Fibroblast of peridontal ligament (primary cell): ENCODE results near the gene MT1H.
"Not testable (repeated sequence)": the region's sequence is repeated elsewhere in the genome, so short reads cannot be mapped to it uniquely, and the experiment has no call there.

Source experiments
- DNase-seq: peaks from one replicate; pipeline ENCODE4 v3.0.0-alpha.2; 2010; ENCODE audit errors: extremely low read depth

Gene MT1H

DNA sequence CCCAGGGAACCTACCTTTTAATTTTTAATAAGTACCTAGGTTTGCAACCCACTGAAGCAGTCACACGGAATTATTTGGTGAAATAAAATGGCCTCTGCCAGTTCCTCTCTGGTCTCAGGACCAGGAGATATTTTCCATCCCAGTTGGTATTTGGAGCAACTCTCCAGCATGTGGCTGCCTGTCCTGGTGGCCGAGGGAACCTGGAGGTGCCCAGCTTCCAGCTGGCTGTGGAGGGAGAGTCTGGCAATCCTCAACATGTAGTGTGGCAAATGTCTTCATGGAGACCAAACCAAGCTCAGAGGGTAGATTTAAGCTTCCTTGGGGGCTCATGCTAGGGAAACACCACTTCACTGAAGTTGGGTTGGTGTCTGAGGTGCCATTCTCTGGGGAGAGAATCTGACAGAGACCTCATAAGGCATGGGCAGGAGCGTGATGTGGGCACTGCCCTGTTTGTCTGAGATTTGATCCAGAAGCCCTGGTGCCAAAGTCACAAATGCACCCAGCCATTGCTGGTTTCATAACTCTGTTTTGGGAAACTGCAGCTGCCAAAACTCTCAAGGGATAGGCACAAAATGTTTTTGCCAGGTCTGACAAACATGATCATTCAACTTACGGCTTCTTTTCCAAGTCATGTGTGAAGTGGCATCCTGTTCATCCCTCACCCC is 15.4 kb downstream of the MT1H start:
- DNase-seq, result no peak

DNA sequence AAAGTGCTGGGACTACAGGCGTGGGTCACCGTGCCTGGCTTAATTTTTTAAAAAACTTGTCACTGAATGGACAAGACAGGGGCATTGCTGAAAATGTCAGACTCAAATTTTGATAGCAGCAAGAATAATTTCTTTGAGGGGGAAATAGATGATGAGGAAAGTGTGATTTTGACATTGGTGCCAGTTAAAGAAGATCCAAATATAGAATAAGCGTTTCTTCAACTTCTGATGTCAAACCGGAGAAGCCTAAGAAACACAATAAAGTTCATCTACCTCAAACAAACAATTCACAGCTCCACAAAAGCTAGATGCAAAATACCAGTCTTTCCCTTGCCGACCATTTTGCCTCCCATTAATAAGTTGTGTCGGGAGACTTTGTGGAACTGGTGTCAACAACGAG is 17.1 kb downstream of the MT1H start:
- no peak for DNase-seq

DNA sequence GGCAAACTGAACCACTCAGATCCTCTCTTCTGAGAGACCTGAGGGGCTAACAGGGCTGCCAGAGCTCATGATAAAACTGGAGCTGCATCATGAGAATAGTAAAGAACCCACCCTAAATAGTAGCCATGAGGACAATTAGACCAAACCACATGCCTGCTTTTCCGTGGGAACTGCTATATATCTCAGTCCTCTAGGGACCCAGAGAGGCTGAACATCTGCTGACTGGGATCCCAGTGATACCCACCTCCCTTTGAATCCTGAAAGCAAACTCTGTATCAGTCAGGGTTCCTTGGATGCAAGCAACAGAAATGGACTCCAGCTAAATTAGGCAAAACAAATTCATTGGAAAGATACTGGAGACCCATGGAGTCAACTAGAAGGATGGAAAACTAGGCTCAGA is 19.1 kb downstream of the MT1H start:
- no peak for DNase-seq

DNA sequence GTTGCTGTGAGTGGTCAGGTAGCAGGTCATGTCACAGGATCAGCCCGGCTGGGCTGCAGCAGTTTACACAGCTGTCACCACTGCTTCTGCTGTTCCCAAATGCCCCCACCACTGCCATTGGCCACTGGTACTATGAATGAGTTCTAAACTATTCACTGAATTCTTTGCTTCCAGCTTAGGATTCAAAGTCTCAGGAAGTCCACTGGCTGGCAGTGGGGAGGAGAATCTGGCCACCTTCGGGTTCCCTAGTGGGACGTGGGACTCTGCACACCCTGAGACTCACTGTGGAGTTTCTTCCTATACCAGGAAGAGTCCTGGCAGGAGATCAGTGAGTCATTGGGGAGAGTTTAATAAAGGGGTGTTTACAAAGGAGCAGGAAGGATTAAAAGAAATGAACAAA is 19.6 kb downstream of the MT1H start:
- no peak for DNase-seq

DNA sequence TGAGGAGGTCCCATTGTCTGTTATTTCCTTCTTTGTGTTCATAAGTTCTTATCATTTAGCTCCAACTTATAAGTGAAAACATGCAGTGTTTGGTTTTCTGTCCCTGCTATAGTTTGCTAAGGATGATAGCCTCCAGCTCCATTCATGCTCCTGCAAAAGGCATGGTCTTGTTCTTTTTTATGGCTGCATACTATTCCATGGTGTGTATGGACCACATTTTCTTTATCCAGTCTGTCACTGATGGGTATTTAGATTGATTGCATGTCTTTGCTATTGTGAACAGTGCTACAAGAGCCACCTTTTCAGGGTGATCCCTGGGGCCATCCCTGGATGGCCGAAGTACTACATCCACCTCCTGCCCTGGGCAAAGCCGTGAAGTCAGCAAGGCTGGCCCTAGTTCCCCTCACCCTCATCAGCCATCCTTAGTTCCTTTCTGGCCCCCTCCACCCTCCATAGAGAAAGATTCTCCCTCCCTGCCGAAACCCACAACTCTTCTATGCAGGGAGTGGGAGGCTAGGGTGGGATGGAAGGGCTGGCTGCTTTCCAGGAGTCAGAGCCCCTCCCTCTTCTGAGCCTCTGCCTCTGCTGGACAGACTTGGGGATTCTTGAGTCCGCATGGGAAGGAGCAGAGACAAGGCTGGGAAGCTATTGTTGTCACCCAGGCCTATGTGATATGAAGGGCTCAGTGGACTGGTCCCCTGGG is 21.0 kb downstream of the MT1H start:
- no peak for DNase-seq

DNA sequence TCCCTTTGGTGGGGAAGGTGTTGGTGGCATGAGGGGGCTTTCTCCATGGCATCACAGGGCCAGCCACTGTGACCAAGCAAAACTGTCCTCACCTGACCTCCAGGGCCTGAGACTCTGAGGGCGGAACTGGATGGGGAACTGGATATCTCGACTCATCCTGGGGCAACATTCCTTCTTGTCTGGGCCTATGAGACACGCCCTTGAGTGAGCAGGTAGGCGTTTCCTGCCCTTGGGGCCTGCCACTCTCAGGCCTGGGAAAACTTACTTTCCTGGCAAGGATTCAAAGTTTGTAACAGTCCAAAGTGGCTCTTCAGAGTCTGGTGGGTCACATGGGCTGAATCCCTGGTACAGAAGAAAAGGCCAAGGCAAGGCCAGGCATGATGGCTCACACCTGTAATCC is 22.3 kb downstream of the MT1H start:
- no peak for DNase-seq

DNA sequence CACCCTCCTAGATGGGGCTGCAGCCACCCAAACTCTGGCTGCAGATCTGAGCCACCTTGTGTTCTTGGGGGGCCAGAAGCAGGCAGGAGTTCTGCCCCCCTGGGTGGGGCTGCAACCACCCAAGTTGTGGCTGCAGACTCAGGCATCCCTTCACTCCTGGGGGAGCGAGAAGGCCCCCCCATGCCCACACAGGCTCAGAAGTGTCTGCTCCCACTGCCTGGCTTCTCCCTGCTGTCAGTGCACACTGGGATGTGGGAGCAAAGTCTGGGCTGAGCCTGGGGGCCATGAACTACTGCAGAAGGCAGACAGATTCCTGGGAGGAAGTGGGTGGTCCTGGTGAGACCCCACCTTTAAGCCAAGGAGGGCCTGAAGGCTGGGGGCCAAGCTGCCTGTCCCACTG is 25.6 kb downstream of the MT1H start:
- no peak for DNase-seq

DNA sequence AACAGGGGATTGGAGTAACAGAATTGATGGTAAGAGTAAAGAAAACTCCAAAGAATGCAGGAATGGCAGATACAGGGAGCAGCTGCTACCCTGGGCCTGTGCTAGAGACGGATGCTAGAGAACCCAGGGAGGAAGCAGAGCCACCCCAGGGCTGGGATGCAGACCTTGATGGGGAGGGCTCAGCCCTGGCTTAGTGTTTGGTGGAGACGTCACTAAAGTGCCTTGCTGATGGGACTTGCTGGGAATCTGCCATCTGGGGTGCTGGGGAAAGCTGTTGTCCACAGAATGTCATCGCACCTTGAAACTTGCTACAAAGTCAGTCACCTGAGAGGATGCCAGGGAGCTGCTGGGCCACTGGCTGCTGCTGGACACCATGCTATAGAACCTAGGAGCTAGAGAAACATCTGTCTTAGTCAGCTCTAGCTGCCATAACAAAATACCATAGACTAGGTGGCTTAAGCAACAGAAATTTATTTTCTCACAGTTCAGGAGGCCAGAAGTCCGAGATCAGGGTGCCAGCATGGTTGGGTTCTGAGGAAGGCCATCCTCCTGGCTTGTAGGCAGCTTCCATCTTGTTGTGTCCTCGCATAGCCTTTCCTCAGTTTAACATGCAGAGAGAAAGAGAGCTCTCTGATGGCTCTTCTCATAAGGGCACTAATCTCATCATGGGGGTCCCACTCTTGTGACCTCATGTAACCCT is 28.0 kb downstream of the MT1H start:
- no peak for DNase-seq

DNA sequence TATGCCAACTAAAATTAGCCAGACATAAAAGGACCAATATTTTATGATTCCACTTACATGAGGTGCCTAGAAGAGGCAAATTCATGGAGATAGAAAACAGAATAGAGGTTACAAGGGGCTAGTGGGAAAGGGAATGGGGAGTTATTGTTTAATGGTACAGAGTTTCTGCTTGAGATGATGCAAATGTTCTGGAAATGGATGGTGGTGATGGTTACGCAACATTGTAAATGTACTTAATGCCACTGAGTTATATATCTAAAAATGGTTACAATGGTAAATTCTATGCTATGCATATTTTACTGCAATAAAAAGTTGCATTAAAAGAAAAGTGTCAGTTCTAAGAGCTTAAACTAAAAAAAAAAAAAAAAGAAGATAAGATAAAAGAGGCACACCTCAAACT is 30.6 kb downstream of the MT1H start:
- DNase-seq, result no peak

DNA sequence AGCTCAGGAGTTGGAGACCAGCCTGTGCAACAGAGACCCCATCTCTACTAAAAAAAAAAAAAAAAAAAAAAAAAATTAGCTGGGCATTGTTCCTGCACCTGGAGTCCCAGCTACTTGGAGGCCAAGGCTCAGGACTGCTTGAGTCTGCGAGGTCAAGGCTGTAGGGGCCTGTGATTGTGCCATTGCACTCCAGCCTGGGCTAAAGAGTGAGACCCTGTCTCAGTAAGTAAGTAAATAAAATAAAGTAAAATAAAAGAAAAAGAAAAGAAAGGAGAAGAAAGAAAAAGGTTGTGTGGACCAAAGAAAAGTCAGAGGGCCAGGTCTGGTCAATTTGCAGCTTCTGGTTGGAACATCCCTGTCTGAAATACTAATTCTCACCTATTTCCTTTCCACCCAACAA is 31.0 kb downstream of the MT1H start:
- no peak for DNase-seq

DNA sequence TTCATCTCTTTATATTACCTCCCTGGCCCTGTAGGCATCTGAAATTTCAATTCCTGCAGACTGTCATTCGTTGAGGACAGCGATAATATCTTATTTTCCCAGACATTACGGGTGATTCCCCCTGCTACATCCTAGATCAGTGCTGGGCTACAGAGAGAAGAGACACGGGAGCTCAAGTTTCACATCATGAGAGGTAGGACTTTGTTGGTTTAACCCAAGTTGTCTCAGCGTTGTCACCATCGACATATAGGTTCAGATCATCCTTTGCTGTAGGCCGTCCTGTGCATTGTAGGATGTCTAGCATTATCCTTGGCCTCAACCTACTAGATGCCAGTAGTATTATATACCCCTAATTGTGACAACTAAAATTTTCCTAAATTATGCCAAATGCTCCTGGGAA is 31.9 kb downstream of the MT1H start:
- no peak for DNase-seq

DNA sequence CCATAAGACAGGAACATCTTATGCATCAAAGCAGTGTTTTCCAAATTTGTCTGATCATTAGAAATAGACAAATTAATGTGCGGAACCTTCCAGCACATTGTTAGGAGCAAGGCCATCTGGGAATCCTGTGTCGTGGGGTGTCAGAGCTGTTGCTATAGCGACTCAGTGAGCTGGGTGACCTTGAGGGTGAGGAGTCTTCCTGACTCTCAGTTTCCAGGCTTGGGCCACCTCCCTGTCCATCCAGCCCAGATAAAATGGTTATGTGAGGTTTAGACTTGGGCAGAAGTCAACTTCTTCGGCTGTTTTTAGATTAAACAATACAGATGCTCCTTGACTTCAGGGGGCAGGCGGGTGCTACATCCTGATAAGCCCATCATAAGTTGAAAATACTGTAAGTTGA is 33.2 kb downstream of the MT1H start:
- no peak for DNase-seq

DNA sequence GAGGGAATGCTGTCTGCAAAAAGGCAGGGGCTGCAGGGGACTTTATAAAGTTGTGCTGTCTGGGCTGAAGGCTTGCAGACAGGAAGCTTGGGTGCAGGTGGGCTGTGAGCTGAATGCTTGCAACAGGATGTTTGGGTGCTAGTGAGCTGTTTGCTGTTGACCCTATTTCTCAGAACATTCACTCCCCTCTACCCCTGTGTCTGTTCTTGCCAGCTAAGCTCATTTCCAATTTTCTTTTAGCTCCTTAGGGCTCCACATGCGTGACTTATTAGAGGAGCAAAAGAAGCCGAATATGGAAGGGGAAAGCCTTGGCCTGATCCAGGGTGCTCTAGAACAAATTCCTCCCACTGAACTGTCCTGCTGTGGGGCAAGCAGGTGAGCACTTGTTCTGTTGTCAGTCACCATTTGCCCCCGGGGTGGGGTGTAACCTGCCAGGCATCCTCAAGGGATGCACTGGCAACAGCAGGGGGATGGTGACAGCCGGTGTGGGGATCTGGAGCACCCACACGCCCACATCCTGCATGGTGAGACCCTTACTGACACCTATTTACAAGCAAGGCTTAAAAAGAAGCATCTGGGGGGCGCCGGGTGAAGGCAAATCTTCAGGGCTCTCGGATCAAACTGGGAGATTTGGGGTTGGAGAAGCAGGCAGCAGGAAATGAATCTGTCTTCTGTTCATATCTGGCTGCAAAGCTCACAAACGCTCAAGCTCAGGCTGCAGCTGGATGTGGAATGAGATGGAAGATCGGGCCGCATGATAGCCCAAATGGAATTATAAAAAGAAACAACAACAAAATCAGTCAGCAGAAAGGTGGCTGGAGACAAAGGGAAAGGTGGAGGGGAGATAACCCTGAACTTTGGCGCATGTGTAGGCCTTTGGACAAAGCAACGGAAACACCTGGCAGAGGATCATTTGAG is 39.2 kb downstream of the MT1H start:
- DNase-seq, result no peak

DNA sequence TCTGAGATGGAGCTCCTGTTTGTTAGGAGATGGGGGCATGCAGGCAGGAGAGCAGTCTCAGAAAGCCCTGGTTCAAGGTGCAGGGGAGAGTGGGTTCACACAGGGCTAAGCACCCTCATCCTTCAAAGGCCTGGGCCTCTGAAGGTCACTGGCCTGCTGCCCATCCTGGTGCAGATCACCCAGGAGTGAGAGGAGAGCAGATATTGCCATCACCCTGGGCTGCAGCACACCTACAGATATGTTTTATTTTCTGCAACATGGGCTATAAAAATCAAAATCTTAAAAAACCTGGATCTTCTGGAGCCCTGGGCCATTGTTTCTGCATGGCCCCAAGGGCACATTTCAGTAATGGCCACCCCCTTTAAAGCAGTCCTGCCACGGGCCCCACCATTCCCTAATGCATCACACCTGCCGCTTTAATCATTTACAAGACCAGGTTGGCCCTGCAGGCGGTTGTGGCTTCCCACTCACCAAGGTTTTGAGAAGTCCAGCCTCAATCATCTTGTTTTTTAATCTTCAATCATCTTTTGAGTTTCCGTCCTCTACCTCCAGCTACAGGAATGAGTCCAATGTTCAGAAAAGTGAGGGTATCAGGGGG is 39.9 kb downstream of the MT1H start:
- DNase-seq, result no peak

DNA sequence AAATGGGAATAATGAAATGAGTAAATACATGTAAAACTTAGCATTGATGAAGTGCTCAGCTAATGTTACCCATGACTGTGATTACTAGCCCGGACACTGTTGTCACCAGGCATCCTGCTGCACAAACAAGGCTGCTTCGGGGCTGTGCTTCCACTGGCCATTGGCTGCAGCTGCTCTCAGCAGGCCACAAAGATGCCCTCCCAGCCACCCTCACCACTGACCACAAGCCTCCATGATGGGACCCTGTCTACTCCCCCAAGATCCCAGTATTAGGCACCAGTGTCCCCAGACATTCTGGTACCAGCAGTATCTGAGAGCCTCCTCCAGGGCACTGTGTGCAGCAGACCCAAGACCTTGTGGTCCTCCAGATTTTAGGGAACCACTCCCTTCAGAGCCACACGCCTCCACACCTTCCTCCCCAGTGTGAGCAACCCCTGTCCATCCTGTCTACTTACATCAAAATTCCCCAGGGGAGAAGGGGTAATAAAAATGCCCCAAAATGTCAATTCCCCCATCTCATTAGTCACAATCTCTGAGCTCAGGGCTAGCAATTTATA is 40.6 kb downstream of the MT1H start:
- DNase-seq, result no peak

DNA sequence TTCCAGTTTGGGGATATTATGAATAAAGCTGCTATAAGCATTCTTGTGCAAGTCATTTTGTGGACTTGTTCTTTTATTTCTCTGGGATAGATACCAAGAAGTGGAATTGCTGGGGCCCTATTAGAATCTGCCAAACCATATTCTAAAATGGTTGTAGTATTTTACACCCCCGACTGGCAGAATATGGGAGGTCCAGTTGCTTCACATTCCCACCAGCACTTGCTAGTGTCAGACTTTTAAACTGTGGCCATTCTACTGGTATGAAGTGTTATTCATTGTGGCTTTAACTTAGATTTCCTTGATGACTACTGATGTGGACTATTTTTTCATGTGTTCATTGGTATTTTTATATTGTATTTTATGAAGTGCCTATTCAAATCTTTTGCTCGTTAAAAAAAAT is 42.2 kb downstream of the MT1H start:
- DNase-seq, result no peak

DNA sequence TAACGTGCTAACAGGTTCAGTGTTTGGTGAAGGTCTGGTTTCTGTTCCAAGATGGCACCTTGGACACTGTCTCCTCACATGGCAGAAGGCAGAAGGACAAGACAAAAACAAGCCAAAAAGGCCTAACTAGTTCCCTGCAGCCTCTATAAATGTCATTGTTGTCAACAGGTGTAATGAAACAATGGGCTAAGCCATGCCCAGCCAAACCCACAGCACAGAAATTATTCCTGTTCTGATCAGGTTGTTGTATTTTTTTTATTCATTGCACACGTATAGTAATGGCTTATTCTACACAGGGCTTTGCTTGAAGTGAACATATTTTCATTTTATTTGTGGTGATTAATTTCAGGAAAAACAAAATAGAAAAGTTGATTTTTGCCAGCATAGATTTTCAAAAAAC is 44.2 kb downstream of the MT1H start:
- no peak for DNase-seq

DNA sequence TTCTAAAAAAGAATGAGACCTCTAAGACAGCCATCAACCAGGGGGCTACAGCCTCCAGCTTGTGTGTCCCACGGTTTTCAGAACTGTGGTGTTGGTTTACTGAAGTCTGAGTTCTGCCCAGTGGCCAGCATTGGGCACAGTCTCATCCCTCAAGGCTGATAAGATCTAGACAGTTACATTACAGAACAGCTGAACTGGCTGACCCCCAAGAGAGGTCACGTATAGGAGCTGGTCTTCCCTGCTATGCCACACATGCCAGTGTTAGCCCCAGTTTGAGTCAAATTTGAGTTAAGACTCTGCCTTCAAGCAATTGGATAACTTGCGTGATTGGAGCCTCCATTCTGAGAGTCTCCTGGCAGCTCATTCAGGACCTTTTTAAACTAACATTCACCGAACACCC is 45.5 kb downstream of the MT1H start:
- no peak for DNase-seq

DNA sequence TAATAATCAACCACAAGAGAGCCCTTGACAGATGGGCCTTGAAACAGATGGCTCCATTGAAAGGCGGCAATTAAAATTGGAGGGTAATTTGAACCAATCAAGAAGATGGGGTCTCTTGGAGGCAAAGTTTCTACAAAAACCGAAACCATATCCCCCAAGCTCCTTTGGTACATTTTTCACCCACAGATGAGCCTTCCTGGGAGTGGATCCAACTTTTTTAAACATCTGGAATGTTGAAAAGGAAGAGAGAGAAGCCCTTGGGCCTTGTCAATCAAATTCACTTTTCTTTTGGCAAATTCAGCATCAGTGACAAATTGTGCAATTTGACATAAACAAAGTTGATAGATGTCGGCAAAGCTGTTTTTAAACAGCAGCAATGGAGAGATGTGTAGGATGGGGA is 47.1 kb downstream of the MT1H start:
- no peak for DNase-seq

DNA sequence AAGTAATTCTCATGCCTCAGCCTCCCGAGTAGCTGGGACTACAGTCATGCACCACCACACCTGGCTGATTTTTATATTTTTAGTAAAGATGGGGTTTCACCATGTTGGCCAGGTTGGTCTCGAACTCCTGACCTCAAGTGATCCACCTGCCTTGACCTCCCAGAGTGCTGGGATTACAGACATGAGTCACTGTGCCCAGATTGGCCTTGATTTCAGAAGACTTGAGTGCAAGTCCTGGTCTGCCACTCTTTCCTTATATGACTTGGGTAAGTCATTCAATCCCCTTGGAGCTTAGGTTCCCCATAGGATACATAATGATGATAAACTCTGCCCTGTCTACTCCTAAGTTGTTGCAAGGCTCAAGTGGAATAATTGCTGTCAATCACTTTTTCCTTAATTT is 47.9 kb downstream of the MT1H start:
- DNase-seq, result not testable (repeated sequence)
